ENCODE measurements around the gene ABCG2.

ABCG2 gene

DNA sequence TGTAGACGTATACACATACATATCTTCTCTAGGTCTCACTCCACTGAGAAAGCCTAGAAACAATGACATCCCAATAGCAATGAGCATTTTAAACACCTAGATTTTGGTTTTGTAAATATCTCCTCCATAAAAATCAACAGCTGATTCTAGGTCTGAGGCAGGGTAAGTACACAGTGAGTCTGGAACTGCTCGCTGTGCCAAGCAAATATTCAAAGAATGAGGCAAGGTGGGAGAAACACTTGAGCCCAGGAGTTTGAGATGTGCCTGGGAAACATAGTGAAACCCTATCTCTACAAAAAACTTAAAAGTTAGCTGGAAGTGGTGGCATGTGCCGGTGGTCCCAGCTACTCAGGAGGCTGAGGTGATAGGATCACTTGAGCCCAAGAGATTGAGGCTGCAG lies 22.2 kb downstream of the ABCG2 start:
- Histone ChIP-seq H3K9ac (no peak overlapping the region), H3K4me1 (no peaks in the 10 kb centered on the region), H3K9me3 (ENCODE audit: control insufficient read depth, low read length) (no peaks in the 10 kb centered on the region), H3K79me2 (no peaks in the 10 kb centered on the region), H3K4me2 (ENCODE audit: low read length) (no peak overlapping the region), H3K27ac (no peak overlapping the region), H3K4me3 (ENCODE audit: low read depth, low read length) (no peak overlapping the region), H2AFZ (no peak overlapping the region), H3K27me3 (ENCODE audit: control insufficient read depth, insufficient read depth, low read length) (no peaks in the 10 kb centered on the region), H3K36me3 (ENCODE audit: control insufficient read depth, insufficient read depth, low read length) (no peaks in the 10 kb centered on the region)
- TF ChIP-seq, protein P1, sequence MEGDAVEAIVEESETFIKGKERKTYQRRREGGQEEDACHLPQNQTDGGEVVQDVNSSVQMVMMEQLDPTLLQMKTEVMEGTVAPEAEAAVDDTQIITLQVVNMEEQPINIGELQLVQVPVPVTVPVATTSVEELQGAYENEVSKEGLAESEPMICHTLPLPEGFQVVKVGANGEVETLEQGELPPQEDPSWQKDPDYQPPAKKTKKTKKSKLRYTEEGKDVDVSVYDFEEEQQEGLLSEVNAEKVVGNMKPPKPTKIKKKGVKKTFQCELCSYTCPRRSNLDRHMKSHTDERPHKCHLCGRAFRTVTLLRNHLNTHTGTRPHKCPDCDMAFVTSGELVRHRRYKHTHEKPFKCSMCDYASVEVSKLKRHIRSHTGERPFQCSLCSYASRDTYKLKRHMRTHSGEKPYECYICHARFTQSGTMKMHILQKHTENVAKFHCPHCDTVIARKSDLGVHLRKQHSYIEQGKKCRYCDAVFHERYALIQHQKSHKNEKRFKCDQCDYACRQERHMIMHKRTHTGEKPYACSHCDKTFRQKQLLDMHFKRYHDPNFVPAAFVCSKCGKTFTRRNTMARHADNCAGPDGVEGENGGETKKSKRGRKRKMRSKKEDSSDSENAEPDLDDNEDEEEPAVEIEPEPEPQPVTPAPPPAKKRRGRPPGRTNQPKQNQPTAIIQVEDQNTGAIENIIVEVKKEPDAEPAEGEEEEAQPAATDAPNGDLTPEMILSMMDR (IDR thresholded peaks at IDR 0.05) = no peak

DNA sequence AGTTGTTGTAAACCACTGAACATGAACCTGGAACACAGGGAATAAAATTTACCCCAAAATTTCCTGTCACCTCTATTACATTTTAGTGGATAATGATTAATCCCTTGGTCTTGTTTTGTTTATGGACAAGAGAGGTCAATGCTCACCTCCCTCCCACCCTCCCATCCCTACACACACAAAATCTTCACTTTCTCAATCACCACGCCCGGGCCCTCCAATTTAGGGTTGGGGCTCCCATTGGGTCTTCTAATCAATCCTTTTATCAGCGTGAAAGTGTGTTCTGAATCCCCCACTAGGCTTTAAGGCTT lies 23.1 kb downstream of the ABCG2 start:
- TF ChIP-seq, protein P1 (IDR thresholded peaks at IDR 0.05) = no peak
- Histone ChIP-seq H3K79me2 (no peaks in the 10 kb centered on the region), H3K27ac (no peak overlapping the region), H3K4me1 (no peaks in the 10 kb centered on the region), H3K4me3 (ENCODE audit: low read depth, low read length) (no peak overlapping the region), H3K9me3 (ENCODE audit: control insufficient read depth, low read length) (no peaks in the 10 kb centered on the region), H3K4me2 (ENCODE audit: low read length) (no peak overlapping the region), H2AFZ (no peak overlapping the region), H3K36me3 (ENCODE audit: control insufficient read depth, insufficient read depth, low read length) (no peaks in the 10 kb centered on the region), H3K27me3 (ENCODE audit: control insufficient read depth, insufficient read depth, low read length) (no peaks in the 10 kb centered on the region), H3K9ac (no peak overlapping the region)

DNA sequence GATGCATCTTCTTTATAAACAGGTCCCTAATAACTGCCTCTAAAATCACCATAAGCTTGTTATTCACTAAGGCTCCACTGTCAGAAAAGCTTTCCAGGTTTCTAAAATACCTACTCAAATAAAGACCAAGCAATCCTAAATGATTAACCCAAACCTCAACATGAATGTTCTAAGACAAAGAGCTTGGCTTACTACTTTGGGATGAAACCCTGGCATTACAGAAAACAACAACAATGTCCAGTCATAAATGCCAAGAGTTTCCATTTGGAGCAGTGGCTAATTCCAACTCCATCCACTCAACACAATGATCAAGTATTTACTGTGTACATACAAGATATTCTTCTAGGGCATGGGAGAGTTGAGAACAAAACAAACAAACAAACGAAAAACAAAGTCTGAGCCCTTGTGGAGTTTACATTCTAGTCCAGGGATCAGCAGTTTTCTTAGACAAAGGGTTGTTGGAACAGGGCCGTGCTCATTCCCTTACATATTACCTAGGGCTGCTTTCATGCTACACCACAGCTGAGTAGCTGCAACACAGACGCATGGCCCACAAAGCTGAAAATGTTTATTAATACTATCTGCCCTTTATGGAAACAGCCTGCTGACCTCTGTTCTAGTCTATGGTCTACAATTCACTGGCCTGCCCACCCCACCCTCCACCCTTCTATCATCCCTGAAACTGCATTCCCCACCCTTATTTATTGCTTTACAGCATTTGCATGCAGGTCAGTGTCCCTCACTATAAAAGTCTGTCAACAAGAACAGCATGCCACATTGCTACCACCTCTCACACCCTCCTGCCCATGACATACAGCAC lies 23.7 kb downstream of the ABCG2 start:
- no peak overlapping the region for H3K4me3 ChIP-seq (ENCODE audit: low read depth, low read length)
- H3K79me2 ChIP-seq = no peaks in the 10 kb centered on the region
- H3K4me1 ChIP-seq = no peaks in the 10 kb centered on the region
- no peaks in the 10 kb centered on the region for H3K9me3 ChIP-seq (ENCODE audit: control insufficient read depth, low read length)
- no peak overlapping the region for H3K9ac ChIP-seq
- no peaks in the 10 kb centered on the region for H3K36me3 ChIP-seq (ENCODE audit: control insufficient read depth, insufficient read depth, low read length)
- H2AFZ ChIP-seq = no peak overlapping the region
- no peaks in the 10 kb centered on the region for H3K27me3 ChIP-seq (ENCODE audit: control insufficient read depth, insufficient read depth, low read length)
- TF ChIP-seq, protein P1 (IDR thresholded peaks at IDR 0.05) = no peak
- no peak overlapping the region for H3K27ac ChIP-seq
- no peak overlapping the region for H3K4me2 ChIP-seq (ENCODE audit: low read length)

DNA sequence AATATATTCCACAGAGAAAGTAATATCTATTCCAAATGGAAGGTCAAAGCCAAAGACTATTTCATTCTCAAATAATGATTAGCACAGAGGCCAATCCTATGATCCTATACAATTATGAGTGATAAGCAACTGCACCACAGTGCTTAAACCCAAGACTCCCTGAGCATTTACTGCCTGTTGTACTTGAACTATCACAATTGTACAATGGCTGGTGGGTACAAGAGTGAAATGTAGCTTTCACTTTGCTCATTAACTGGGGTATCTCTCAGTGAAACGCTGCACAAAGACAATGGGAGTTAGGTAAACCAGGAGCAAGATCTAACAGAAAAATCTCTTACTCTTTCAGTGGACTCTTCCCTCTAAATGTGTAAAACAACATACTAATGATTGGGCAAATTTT lies 24.3 kb downstream of the ABCG2 start:
- H3K4me2 ChIP-seq (ENCODE audit: low read length) = no peak overlapping the region
- no peak overlapping the region for H3K27ac ChIP-seq
- no peak overlapping the region for H2AFZ ChIP-seq
- no peak overlapping the region for H3K9ac ChIP-seq
- no peaks in the 10 kb centered on the region for H3K9me3 ChIP-seq (ENCODE audit: control insufficient read depth, low read length)
- no peaks in the 10 kb centered on the region for H3K4me1 ChIP-seq
- H3K27me3 ChIP-seq (ENCODE audit: control insufficient read depth, insufficient read depth, low read length) = no peaks in the 10 kb centered on the region
- H3K4me3 ChIP-seq (ENCODE audit: low read depth, low read length) = no peak overlapping the region
- no peaks in the 10 kb centered on the region for H3K79me2 ChIP-seq
- TF ChIP-seq, protein P1 (IDR thresholded peaks at IDR 0.05) = no peak
- no peaks in the 10 kb centered on the region for H3K36me3 ChIP-seq (ENCODE audit: control insufficient read depth, insufficient read depth, low read length)

Data from parathyroid adenoma (tissue), 2 donors.